Lower lobe of right lung (tissue), 2 donors: ENCODE results near the gene BBC3. TPM values are rescaled to one million over a fixed set of nuclear protein-coding genes. Genes with fewer than 3 reads are reported as not detected.
"Not testable (repeated sequence)": the region's sequence is repeated elsewhere in the genome, so short reads cannot be mapped to it uniquely, and the experiment has no call there.

Experiments
- ATAC-seq, 2 donors: fragments of 200-7000 bp; cut with Tn5 transposase; one replicate each; pipeline ENCODE4 v1.9.1; 2020 to 2022; ENCODE audit warnings: mild to moderate bottlenecking in 2 of 2, moderate library complexity in 2 of 2
- DNase-seq: peaks from one replicate; pipeline ENCODE4 v3.0.0-alpha.2; 2020
- H3K27ac ChIP-seq: fragments of 200-600 bp; one replicate; pipeline ENCODE4 v1.8.0; 2022
- H3K27me3 ChIP-seq: fragments of 200-600 bp; one replicate; pipeline ENCODE4 v1.8.0; 2022; ENCODE audit warnings: low read depth
- H3K36me3 ChIP-seq: fragments of 200-600 bp; one replicate; pipeline ENCODE4 v1.8.0; 2022; ENCODE audit warnings: mild to moderate bottlenecking
- H3K4me1 ChIP-seq: fragments of 200-600 bp; one replicate; pipeline ENCODE4 v1.8.0; 2022
- H3K4me3 ChIP-seq: fragments of 200-600 bp; one replicate; pipeline ENCODE4 v1.8.0; 2022; ENCODE audit warnings: mild to moderate bottlenecking
- H3K9me3 ChIP-seq: fragments of 200-600 bp; one replicate; pipeline ENCODE4 v1.8.0; 2022
- CTCF ChIP-seq: fragments of 200-600 bp; IDR thresholded peaks from one replicate; pipeline ENCODE4 v1.8.0; 2022; ENCODE audit warnings: antibody characterized with exemption, mild to moderate bottlenecking
- intact Hi-C: fragments of 100-400 bp; cut with DNase I; formaldehyde crosslinking; loops from one replicate; pipeline ENCODE4 v1.11.0; 2022
- total RNA-seq: library from RNA; stranded (reverse); fragmentation: NEBNext Ultra II Directional; extraction: Animal tissue kit (Norgen Biotek cat#: 25700); gene quantifications from one replicate; pipeline ENCODE4 v1.2.1, GENCODE V29; 2021
- donor health status: DM: no; HTN: yes; CAD: no; lungs with severe emphysema.

The BBC3 gene
- total RNA-seq, 1 donor from 2014 or later = 18.5 TPM

- DNase-seq (peak; percentile 98), ATAC-seq (peak; percentile 72 to 80)
- no peaks in the 10 kb centered on the region for H3K9me3 ChIP-seq
- TF ChIP-seq CTCF = no peak
- intact Hi-C loops = no loop called here
- H3K4me3 ChIP-seq = peak within 1 kb of the TSS; percentile 57
- H3K27me3 ChIP-seq = no peaks in the 10 kb centered on the region
- H3K27ac ChIP-seq = peak within 1 kb of the TSS; percentile 89
- peaks cover 29% of the 10 kb centered on the region for H3K36me3 ChIP-seq
- H3K4me1 ChIP-seq = peaks cover 25% of the 10 kb centered on the region
These were observed 25.1 kb upstream of the BBC3 start, which contains the start of gene CCDC9 for GRCh38 chr19:47255879-47256692. Gene CCDC9, plus strand, starts transcription at chr19:47256525. Its CDS starts 1,876 bp downstream, at chr19:47258401.

- no peak for ATAC-seq
- Histone ChIP-seq H3K4me3 (no peak overlapping the region), H3K36me3 (peaks cover 8% of the 10 kb centered on the region), H3K27ac (no peak overlapping the region), H3K4me1 (peaks cover 21% of the 10 kb centered on the region), H3K9me3 (no peaks in the 10 kb centered on the region), H3K27me3 (no peaks in the 10 kb centered on the region)
- no peak for DNase-seq
- intact Hi-C loops = no loop called here
- TF ChIP-seq CTCF = no peak
These were observed 23.0 kb upstream of the BBC3 start for GRCh38 chr19:47253970-47254369.

GRCh38 chr19:47253467-47253881 is 22.5 kb upstream of the BBC3 start:
- Histone ChIP-seq H3K4me3 (no peak overlapping the region), H3K9me3 (no peaks in the 10 kb centered on the region), H3K27ac (no peak overlapping the region), H3K4me1 (peaks cover 16% of the 10 kb centered on the region), H3K27me3 (no peaks in the 10 kb centered on the region), H3K36me3 (peaks cover 3% of the 10 kb centered on the region)
- DNase-seq = no peak
- no peak for ATAC-seq
- intact Hi-C loops = no loop called here
- no peak for TF ChIP-seq CTCF

GRCh38 chr19:47253016-47253415 is 22.0 kb upstream of the BBC3 start:
- H3K36me3 ChIP-seq, DNase-seq, H3K4me3 ChIP-seq, intact Hi-C loops, H3K27me3 ChIP-seq, H3K27ac ChIP-seq, H3K9me3 ChIP-seq, ATAC-seq: not testable (repeated sequence)
- H3K4me1 ChIP-seq = peaks cover 12% of the 10 kb centered on the region

GRCh38 chr19:47247308-47247990 is 16.4 kb upstream of the BBC3 start:
- no peaks in the 10 kb centered on the region for H3K9me3 ChIP-seq

More at GRCh38 chr19:47247308-47247990, 16.4 kb upstream of the BBC3 start:
- no peak overlapping the region for H3K27ac ChIP-seq
- TF ChIP-seq CTCF = peak; percentile 94
- no peaks in the 10 kb centered on the region for H3K36me3 ChIP-seq
- DNase-seq (peak; percentile 87), ATAC-seq (peak; percentile 25 to 53)
- H3K4me3 ChIP-seq = no peak overlapping the region
- peaks cover 30% of the 10 kb centered on the region for H3K4me1 ChIP-seq
- no peaks in the 10 kb centered on the region for H3K27me3 ChIP-seq
- intact Hi-C loops = no loop called here
